ENCODE results near the gene KLHL29.

KLHL29 gene

DNA sequence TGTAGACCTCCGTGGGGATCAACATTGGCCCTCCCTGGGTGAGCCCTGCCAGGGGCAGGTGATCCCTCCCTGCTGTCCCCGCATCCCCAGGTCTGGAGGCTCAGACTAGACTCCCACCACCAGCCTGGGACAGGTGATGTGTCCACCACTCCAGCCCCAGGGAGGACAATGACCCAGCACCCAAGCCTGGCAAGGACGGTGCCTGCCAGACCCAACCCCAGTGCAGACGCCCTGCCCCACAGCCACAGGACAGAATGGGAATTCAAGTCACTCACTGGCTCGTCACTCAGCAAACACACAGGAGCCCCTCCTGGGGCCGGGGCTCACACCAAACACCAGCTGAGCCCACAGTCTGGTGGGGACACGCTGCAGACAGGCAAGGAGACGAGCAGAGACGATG lies 302.2 kb downstream of the KLHL29 start:
- H3K4me3 ChIP-seq (ENCODE audit: low read depth, low read length) = no peak overlapping the region

DNA sequence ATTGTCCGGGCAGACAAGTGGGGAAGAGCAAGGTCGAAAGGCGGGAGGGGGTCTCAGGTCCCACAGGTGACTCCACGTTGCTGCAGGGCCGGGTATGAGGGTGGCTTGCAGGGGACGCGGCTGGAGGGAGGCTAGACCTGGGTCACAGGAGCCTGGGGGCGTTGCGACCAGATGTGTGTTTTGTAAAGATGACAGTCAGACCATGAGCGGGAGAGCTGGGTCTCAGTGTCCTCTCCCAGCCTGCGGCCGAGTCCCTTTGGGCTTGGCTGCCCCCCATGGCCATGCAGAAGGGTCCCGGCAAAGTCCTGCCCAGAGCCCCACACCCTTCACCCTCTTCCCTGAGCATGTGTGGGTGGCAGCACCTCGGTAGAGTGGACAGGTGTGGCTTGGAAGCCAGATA lies 302.7 kb downstream of the KLHL29 start:
- no peak overlapping the region for H3K4me3 ChIP-seq (ENCODE audit: low read depth, low read length)

DNA sequence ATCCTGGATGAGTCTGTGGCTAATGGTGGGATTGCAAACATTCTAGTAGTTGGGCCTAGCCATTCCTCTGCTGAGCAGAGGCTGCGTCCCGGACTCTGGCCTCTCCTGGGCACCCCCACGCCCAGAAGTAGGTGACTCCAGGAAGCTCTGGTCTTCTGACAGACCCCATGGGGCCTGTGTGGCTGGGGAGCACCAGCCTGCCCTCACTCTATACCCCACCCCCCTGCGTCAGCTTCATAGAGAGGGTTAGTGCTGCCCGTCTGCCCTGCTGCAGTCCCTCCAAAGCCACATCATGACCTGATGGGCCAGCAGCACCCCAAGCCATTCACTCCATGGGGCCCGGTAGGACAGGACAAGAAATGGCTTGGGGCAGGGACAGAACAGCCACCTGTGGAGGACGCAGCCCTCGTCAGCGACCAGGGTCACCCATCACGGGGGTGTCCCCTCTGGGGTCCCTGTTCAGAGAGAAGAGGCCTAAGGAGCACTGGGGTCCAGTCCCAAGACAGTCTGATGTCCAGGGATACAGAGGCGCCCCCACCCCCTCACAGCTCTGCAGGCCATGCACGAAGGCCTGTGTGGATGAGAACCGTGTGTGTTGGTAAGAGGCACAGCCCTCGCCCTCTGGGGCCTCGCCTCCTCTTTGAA lies 303.6 kb downstream of the KLHL29 start:
- no peak overlapping the region for H3K4me3 ChIP-seq (ENCODE audit: low read depth, low read length)

DNA sequence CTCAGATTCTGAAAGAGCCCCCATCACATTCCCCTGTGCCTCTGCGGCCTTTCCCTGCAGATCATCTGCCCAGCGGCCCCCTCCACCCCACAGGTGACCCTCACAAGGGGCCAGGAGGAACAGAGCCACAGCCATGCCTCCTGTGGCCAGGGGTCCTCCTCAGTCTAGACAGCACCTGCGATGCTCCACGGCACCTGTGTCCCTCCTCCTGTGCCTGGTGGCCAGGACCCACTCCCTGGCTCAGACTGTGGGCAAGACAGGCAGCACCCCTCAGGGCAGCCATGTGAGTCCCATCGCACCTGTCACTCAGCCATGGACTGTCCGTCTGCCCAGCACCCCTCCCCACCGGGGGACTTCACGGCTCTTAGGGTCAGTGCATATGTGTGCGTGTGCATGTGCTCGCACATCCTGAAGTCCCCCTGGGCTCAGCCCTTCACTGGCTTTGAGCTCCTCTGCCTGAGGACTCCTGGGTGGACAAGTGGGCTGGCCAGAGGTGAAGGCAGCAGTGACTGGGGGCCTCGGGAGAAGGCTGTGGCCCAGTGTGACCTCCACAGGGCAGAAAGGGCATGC lies 304.2 kb downstream of the KLHL29 start:
- no peak overlapping the region for H3K4me3 ChIP-seq (ENCODE audit: low read depth, low read length)

DNA sequence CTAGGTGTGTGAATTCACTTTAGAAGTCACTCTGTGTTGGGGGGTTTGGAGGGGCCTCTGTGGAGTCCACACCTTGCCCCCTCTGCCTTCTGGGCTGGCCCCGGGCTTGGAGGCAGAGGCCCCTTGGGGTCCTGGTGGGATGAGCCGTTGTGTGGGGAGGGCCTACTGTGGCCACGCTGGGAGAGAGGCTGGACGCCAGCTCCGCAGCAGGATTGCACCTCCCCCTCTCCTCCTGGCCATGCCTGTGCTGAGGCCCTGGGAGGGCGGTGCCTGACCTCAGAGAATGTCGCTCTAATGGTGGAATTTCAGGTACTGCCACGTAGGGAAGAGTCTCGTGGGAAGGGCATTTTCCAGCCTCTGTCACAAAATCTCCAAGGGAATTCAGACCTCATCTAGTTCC lies 304.9 kb downstream of the KLHL29 start:
- no peak overlapping the region for H3K4me3 ChIP-seq (ENCODE audit: low read depth, low read length)

DNA sequence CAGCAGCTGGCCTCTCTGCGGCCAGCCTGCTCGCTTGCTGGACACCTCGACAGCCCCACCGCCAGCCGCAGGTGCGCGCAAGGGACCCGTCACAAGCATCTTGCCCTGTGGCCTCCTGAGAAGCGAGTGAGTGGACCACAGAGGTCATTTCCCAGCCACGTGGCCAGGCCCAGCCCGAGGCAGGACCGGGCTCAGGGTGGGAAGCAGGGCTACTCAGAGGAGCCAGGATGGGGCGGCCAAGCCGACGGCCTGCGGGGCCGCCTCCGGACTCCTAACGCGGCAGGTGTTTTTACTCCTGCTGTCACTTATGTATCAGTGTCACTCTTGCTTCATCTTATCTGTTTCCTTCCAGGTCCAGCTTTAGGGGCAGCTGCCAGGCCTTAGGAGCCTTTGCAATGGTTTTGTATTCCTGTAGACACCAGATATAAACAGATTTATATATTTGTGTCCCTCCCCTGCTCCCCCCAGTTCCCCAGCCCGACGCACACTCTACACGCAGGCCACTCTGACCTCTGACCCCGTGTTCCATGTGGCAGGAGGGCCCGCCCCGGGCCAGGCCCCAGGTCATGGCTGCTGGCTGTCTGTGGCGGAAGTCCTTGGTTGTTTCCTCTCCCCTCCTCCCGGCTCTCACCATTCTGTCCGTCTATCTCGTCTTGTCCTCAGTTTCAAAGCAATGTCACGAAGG lies 305.6 kb downstream of the KLHL29 start:
- no peak overlapping the region for H3K4me3 ChIP-seq (ENCODE audit: low read depth, low read length)

DNA sequence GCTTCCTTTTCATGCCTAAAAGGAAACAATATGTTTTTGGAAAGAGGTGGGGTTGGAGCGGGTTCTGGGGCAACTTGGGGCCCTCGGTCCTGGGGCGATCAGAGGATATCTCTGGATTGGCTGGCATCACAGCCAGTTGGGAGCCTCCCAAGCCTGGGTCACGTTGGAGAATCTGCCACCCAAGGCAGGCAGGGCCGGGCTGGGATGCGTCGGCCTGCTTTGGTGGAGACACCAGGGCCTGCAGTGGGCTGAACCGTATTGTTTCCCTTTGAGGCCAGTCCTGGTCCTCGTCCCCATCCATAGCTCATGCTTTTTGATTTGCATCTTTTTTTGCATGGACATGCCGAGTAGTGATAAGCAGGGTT lies 306.1 kb downstream of the KLHL29 start:
- H3K4me3 ChIP-seq (ENCODE audit: low read depth, low read length) = no peak overlapping the region

DNA sequence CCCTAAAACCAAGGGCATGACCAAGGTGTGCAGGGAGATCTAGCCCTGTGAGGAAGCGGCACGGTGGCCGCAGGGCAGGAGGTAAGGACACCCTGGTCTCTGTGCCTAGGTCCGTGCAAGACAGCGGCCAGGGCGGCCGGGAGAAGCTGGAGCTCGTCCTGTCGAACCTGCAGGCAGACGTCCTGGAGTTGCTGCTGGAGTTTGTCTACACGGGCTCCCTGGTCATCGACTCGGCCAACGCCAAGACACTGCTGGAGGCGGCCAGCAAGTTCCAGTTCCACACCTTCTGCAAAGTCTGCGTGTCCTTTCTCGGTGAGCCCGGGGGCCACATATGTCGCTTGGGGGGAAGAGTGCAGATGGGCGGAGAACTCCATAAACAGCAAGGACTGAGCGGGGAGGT lies 306.6 kb downstream of the KLHL29 start:
- no peak overlapping the region for H3K4me3 ChIP-seq (ENCODE audit: low read depth, low read length)

DNA sequence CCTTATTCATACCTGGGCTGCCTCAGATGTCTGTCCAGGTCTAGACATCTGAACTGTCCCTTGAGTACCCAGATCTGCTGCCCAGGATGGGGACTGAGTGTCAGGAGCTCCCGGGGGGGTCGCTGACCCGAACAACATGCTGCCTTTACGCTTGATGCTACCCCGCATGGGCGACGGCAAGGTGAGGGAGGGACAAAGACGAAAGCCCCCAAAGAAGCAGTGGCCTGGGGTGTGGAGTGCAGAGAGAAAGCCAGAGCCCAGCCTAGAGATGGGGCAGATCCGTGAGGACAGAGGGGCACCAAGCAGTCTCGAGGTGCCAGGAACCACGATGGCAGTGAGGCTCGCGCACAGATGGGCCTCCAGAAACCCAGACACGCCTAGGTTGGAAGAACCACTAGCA lies 307.3 kb downstream of the KLHL29 start:
- H3K4me3 ChIP-seq (ENCODE audit: low read depth, low read length) = no peak overlapping the region

DNA sequence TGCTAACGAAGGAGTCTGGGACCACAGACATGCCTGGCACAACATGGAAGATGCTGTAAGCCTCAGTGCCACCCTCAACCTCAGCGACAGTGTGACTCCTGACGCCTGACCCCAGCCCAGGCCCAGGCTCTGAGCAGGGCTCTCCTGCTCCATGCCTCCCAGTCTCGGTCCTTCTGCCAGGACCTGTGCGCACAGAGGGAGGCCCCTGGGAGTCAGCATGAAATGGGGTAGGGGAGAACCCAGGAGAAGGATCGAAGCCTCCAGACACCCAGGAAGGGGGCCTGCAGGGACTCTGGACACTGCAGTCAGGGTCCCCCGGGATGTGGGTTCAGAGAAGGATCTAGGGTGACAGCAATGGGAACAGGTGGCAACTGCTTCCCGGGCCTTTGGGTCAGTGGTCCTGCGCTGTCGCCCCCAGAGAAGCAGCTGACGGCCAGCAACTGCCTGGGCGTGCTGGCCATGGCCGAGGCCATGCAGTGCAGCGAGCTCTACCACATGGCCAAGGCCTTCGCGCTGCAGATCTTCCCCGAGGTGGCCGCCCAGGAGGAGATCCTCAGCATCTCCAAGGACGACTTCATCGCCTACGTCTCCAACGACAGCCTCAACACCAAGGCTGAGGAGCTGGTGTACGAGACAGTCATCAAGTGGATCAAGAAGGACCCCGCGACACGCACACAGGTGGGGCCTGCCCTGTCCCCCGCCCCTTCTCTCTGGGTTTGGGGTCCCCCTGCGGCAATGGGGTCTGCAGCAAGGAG lies 308.0 kb downstream of the KLHL29 start:
- H3K4me3 ChIP-seq (ENCODE audit: low read depth, low read length) = no peak overlapping the region

DNA sequence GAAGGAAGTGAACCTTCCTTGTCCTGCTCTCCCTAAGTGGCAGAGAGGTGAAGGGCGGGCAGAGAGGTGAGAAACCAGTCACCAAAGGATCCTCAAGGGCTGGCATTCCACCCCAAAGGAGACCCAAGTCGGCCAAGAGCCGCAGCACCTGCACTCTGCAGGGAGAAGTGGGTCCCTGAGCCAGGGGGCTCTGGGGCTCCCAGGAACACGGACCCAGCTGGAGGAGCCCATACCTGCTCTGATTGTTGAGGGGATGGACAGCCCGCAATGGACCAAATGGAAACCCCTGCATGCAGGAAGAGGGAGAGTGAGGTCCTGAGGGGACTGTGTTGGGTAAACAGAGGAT lies 308.6 kb downstream of the KLHL29 start:
- no peak overlapping the region for H3K4me3 ChIP-seq (ENCODE audit: low read depth, low read length)

DNA sequence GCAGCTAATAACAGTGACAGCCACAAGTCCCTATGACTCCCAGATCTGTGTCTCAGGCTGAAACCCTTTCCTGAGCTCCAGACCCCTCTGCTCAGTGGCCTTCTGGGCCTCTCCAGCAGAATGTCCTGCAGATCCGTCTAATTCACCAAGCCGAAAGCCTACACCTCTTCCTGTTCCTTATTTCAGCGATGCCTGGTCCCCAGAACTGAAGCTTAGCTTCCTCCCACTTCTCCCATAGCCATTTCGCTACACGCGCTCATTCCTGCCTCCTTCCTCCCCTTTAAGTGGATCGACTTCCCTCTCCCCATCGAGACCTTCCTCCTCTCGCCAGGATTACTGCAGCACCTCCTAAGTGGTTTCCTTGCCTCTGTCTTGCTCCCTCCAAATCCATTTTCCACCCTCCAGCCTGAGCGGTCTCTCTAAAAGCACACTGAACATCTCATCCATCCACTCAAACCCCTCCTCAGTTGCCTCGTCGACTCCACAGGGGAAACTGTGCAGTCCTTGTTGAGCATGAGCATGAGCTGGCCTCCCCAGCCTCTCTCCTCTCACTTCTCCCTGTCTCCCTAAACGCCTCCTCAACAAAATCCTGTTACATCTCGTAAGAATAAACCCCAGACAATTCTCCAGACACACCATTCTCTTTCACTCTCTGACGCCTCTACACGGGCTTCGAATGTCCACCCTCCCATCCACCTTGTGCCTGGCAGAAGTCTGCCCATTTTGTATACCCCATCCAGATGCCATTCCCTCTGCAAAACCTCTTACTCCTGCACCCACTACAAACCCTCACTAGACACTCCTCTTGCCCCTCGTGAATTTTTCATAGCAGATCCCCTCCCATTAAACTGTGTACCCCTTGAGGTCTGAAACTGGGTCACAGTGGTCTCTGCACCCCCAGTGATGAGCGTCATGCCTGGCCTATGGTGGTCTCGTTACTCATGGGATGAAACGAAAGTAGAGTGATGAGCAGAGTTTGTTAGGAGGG lies 309.4 kb downstream of the KLHL29 start:
- no peak overlapping the region for H3K4me3 ChIP-seq (ENCODE audit: low read depth, low read length)

DNA sequence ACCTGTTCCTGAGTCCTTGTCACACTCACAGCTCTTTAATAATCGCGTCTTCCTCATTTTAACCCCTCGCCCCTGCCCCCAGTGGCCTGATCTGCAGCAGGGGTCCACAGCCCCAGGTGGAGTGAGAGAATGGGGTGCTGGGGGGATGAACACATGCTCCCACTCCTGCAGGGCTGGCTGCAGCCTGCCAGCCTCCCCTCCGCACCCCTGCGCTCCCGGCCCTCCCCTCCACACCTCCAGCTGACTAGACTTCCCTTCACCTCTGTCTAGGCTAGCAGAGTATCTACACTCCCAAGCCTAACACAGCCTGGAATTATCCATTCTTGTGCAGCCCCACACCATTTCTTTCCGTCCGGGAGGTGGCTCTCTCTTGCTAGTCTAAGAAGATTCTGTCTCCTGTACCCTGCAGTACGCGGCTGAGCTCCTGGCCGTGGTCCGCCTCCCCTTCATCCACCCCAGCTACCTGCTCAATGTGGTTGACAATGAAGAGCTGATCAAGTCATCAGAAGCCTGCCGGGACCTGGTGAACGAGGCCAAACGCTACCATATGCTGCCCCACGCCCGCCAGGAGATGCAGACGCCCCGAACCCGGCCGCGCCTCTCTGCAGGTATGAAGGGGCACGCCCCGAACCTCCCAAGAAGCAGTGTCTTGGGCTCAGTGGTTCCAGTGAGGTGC lies 310.4 kb downstream of the KLHL29 start:
- no peak overlapping the region for H3K4me3 ChIP-seq (ENCODE audit: low read depth, low read length)

DNA sequence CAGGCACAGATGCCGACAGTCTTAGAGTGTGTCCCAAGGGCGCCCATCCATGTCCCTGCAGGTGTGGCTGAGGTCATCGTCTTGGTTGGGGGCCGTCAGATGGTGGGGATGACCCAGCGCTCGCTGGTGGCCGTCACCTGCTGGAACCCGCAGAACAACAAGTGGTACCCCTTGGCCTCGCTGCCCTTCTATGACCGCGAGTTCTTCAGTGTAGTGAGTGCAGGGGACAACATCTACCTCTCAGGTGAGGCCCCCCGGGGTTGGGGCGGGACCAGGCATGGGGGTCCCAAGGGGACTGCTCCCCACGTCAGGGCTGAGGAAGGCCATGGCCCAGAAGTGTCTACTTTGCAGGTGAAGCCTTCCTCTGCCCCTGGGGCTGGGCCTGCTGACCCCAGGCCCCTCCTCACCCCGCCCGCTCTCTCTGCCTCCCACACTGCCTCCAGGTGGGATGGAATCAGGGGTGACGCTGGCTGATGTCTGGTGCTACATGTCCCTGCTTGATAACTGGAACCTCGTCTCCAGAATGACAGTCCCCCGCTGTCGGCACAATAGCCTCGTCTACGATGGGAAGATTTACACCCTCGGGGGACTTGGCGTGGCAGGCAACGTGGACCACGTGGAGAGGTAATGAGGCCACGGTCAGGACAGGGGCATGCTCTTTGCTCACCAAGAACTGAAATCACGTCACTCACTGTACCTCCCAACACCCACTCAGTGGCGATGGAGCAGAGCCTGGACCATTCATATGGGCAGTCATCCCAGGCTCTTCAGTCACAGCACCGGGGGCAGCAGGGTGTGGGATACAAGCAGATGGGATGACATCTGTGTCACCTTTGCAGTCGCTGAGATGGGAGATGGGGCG lies 311.1 kb downstream of the KLHL29 start:
- no peak overlapping the region for H3K4me3 ChIP-seq (ENCODE audit: low read depth, low read length)

DNA sequence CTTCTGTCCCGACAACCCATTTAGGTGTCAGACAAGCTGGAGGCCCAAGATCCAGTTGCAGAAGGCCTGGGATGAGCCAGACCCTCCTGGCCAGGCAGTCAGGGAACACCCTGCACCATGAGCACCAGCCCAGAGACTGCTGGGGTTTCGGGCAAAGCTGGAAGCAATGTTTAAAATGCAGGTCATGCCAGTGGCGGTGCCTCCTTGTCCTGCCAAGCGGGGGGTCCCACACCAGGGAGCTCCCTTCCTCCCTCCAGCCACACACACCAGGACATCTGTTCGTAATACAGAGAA lies 311.7 kb downstream of the KLHL29 start:
- H3K4me3 ChIP-seq (ENCODE audit: low read depth, low read length) = no peak overlapping the region

DNA sequence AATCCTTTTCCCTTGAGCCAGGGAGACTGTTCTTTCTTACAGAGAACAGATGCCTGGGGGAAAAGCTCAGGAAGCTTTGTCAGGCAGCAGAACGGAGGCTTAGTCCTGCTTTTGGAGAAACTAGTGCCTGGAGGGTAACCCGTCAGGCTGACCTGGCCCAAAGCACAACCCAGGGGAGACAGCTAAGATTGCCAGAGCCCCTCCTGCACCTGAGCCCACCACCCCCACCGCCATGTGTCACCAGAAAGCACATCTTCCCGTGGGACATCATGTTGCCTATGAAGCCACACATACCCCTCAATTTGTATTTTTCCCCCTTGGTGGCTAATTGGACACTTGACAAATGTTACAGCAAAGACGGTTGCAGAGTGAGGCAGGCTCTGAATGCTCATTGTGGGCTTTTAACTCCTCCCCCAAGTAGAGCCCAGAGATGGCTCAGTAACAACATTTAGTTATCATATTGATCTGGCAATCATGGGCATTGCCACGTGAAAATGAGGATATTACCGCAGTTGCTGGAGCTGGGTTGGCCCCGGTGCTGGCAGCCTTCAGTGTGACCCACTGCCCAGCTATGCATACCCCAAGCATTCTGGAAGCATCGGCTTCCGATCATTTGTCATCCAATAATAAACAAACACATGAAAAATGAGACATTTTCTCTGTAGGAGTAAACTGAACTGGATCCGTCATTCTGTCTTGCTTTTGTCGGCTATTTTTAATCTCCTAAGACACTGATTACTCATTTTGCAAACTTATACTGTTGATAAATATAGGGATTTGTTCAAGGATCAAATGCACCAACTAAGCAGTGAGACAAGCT lies 312.5 kb downstream of the KLHL29 start:
- no peak overlapping the region for H3K4me3 ChIP-seq (ENCODE audit: low read depth, low read length)

DNA sequence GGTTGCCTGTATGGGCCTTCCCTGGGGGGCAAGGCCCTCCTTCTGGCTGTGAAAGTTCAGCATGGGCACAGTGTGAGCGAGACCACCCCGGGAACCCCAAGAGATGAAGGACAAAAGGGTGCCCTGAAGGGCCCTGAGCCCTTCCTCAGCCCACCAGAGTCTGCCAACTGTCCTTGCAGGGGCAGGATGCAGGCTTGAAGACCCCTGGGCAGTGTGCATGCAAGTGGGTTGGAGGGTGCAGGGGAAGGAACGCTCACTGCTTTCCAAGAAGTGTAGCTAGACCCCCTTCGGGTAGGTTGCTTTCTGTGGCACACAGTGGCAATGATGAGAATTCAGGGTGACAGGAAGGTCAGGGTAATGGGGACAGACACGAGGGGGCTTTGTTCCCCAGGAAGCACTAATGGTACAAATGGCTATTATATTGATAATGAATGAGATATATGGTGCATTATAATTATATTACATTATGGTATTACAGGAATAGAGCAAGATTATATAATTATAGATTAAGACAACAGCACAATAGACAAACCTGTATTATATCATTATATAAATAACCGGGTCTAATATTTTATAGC lies 313.2 kb downstream of the KLHL29 start:
- no peak overlapping the region for H3K4me3 ChIP-seq (ENCODE audit: low read depth, low read length)

Measured in iPS-11a (cell line).